ENCODE results near the gene DTNB.
"Not testable (repeated sequence)": the region's sequence is repeated elsewhere in the genome, so short reads cannot be mapped to it uniquely, and the experiment has no call there.

DTNB gene

DNA sequence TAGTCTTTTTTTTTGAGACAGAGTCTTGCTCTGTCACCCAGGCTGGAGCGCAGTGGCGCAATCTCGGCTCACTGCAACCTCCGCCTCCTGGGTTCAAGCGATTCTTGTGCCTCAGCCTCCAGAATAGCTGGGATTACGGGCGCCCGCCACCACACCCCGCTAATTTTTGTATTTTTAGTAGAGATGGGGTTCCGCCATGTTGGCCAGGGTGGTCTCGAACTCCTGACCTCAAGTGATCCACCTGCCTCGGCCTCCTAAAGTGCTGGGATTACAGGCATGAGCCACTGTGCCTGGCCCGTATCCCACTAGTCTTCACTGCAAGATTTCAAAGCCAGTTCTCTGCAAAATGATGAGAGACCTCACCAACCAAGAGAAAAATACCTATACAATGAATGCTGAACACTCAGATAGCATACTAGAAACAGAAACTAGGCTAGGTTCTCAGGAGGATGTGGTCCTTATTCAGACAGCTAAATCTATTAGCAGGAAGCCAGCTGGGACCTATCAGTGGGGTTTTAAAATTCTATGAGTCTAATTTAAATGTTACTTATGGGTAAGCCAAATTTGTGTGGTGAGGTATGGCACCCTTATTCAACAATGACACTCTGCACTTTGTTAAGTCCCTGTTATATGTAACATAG lies 270.1 kb downstream of the DTNB start:
- H3K27ac ChIP-seq (ENCODE audit: low read depth, low read length); H3K36me3 ChIP-seq (ENCODE audit: insufficient read depth, low read length); H3K4me1 ChIP-seq (ENCODE audit: insufficient read depth, low read length): not testable (repeated sequence)

DNA sequence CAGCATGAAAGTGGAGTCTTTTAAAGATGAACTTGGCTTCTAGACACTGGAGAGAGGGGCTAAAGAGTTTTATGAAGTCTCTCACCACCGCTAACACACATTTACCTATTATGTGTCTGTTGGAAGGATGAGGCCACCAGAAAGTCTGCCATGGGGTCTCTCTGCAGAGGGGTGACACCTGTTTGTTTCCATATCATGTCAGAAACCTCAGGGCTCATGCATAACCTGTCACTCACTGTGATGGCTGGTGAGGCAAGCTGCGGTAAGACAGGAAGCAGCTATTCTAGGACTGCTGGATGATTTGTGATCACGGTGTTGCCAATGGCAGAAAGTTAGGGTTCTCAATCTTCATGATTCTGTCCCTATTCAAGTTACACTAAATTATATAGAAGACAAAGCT lies 270.9 kb downstream of the DTNB start:
- Histone ChIP-seq H3K9me3 (ENCODE audit: insufficient read depth, low read depth, low read length) (no peaks in the 10 kb centered on the region), H3K4me3 (ENCODE audit: low read length) (no peak overlapping the region), H3K27ac (ENCODE audit: low read depth, low read length) (no peak overlapping the region), H3K36me3 (ENCODE audit: insufficient read depth, low read length) (no peaks in the 10 kb centered on the region), H3K9ac (ENCODE audit: low read depth, low read length) (no peak overlapping the region), H3K4me1 (ENCODE audit: insufficient read depth, low read length) (peaks cover 6% of the 10 kb centered on the region; the same call in 1 of the 2 replicates), H3K27me3 (ENCODE audit: insufficient read depth, low read length) (no peaks in the 10 kb centered on the region)
- 94% methylated on average over 2 of the region's 3 CpGs for WGBS

More for the DNA sequence above, 270.1 kb downstream of the DTNB start:
- not testable (repeated sequence) for H3K4me3 ChIP-seq (ENCODE audit: low read length); H3K9me3 ChIP-seq (ENCODE audit: insufficient read depth, low read depth, low read length); H3K27me3 ChIP-seq (ENCODE audit: insufficient read depth, low read length); H3K9ac ChIP-seq (ENCODE audit: low read depth, low read length)
- 98% methylated on average over 13 of the region's 13 CpGs for WGBS

DNA sequence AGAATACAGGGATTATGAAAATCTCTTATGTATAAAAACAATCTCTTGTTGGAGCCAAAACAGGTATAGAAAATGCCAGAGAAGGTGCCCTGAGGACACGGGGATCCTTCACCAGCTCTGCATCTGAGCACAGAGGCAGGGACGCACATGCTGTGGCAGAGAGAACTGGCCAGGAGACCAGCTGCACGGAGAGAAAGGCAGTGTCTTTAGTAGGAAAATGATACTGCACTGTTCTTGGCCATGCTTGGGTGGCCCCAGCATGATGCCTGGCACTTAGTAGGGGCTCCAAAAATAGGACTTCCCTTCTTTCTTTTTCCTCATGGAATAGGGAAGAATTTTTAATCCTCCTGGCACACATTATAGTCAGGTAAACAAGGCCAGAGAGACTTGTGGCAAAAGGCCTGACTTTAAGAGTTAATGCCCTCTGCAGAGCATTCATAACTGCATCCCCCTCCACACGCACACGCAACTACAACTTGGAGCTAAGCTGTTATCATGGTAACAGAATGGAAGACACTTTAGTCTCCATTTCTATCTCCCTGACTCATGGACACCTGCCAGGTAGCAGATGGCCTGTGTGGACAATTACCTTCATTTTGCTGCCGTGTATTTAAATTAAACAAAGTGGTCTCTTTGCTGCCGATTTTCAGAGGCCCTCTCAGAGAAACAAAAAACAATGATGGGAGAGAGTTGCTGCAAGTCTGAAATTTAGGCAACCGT lies 271.9 kb downstream of the DTNB start:
- Histone ChIP-seq H3K4me3 (ENCODE audit: low read length) (no peak overlapping the region), H3K27ac (ENCODE audit: low read depth, low read length) (no peak overlapping the region), H3K9me3 (ENCODE audit: insufficient read depth, low read depth, low read length) (no peaks in the 10 kb centered on the region), H3K9ac (ENCODE audit: low read depth, low read length) (no peak overlapping the region), H3K27me3 (ENCODE audit: insufficient read depth, low read length) (no peaks in the 10 kb centered on the region), H3K36me3 (ENCODE audit: insufficient read depth, low read length) (no peaks in the 10 kb centered on the region), H3K4me1 (ENCODE audit: insufficient read depth, low read length) (peaks cover 6% of the 10 kb centered on the region; the same call in 1 of the 2 replicates)
- WGBS: 94% methylated on average over 8 of the region's 8 CpGs

DNA sequence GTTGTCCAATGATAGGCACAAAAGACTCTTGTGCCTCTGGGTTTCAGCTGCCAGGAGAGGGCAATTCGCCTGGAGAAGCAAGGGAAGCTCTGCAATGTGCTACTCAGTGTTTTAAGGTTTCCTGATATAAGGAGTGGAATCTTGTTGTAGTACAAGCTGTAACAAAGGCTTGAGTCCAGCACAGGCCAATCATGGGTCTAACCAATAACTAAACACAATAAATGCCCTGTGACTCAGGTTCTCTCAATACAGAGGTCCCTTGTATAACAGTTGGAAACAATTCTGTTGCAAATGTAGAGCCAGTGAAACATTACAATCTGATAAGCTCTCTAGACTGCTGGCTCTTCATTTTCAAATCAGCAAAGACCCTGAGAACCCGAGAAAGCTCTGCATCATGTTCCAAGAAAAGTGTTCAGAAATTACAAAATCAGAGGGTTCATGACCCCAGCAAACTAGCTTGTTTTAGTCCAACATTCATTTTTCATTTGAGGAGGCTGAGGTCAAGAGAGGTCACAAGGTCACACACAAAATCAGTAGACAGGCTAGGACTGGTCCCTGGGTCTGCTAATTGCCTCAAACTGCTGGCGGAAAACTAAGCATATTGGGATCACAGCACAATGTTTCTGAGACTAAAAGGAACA lies 272.7 kb downstream of the DTNB start:
- Histone ChIP-seq H3K36me3 (ENCODE audit: insufficient read depth, low read length) (no peaks in the 10 kb centered on the region), H3K4me1 (ENCODE audit: insufficient read depth, low read length) (peaks cover 6% of the 10 kb centered on the region; the same call in 1 of the 2 replicates), H3K9ac (ENCODE audit: low read depth, low read length) (no peak overlapping the region), H3K27me3 (ENCODE audit: insufficient read depth, low read length) (no peaks in the 10 kb centered on the region), H3K9me3 (ENCODE audit: insufficient read depth, low read depth, low read length) (no peaks in the 10 kb centered on the region), H3K4me3 (ENCODE audit: low read length) (no peak overlapping the region), H3K27ac (ENCODE audit: low read depth, low read length) (no peak overlapping the region)
- WGBS: 77% methylated on average over 3 of the region's 3 CpGs

DNA sequence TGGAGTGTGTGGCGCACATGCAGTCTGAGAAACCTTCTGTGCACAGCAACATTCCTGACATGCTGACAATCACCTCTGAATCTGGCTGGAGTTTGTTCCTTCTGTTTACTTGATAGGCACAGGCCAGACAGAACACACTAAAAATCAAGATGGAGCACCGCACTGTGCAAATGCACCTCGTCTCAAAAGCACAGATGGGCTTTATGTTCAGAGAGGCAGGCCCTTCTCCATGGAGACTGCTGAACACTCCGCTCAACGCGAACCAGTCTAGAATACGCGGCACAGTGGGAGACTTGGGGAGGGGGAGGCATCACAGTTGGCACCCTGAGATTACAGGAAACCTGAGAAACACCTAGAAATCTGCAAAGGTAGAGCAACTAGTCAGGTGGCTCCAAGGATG lies 273.2 kb downstream of the DTNB start:
- Histone ChIP-seq H3K4me1 (ENCODE audit: insufficient read depth, low read length) (peaks cover 6% of the 10 kb centered on the region; the same call in 1 of the 2 replicates), H3K27ac (ENCODE audit: low read depth, low read length) (no peak overlapping the region), H3K27me3 (ENCODE audit: insufficient read depth, low read length) (no peaks in the 10 kb centered on the region), H3K4me3 (ENCODE audit: low read length) (no peak overlapping the region), H3K9ac (ENCODE audit: low read depth, low read length) (no peak overlapping the region), H3K9me3 (ENCODE audit: insufficient read depth, low read depth, low read length) (no peaks in the 10 kb centered on the region), H3K36me3 (ENCODE audit: insufficient read depth, low read length) (no peaks in the 10 kb centered on the region)
- WGBS: 94% methylated on average over 8 of the region's 8 CpGs

DNA sequence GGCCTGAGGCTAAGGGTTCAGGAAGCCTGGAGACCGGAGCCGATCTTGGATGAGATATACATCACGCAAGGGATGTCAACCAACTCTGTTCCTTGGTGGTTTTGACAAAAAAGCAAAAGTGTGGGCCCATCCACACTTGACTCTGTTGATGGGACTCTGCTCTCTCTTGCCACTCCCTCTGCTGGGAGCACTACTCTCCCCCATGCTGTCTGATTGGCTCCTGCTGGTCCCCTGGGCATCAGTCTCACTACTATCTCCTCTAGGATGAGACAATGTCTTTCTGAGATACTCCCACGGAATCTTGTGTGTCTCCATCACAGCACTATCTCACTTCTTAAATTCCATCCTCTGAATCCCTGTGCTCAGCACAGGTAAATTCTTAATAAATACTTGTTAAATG lies 274.8 kb downstream of the DTNB start:
- no peak overlapping the region for H3K27ac ChIP-seq (ENCODE audit: low read depth, low read length)
- H3K9me3 ChIP-seq (ENCODE audit: insufficient read depth, low read depth, low read length): no peaks in the 10 kb centered on the region
- H3K9ac ChIP-seq (ENCODE audit: low read depth, low read length): no peak overlapping the region
- no peaks in the 10 kb centered on the region for H3K36me3 ChIP-seq (ENCODE audit: insufficient read depth, low read length)
- no peaks in the 10 kb centered on the region for H3K27me3 ChIP-seq (ENCODE audit: insufficient read depth, low read length)
- 95% methylated on average over 4 of the region's 4 CpGs for WGBS
- no peak overlapping the region for H3K4me3 ChIP-seq (ENCODE audit: low read length)
- H3K4me1 ChIP-seq (ENCODE audit: insufficient read depth, low read length): peaks cover 6% of the 10 kb centered on the region; the same call in 1 of the 2 replicates

DNA sequence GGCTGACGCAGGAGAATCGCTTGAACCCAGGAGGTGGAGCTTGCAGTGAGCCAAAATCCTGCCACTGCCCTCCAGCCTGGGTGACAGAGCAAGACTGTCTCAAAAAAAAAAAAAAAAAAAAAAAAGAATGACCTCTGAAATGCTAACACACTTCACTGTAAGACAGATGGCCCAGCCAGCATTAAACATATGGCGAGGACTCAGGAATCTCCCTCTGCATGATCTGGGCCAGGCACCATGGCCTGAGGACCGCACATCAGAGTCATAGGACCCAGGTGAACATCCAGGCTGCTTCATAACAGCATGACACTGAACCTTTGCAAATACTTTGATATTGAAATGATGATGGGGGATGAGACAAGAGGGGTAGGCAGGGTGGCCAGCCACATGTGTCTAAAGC lies 275.6 kb downstream of the DTNB start:
- Histone ChIP-seq H3K4me1 (ENCODE audit: insufficient read depth, low read length) (peaks cover 6% of the 10 kb centered on the region; the same call in 1 of the 2 replicates), H3K36me3 (ENCODE audit: insufficient read depth, low read length) (no peaks in the 10 kb centered on the region), H3K27me3 (ENCODE audit: insufficient read depth, low read length) (no peaks in the 10 kb centered on the region), H3K9ac (ENCODE audit: low read depth, low read length) (no peak overlapping the region), H3K27ac (ENCODE audit: low read depth, low read length) (no peak overlapping the region), H3K9me3 (ENCODE audit: insufficient read depth, low read depth, low read length) (no peaks in the 10 kb centered on the region), H3K4me3 (ENCODE audit: low read length) (no peak overlapping the region)
- WGBS: 93% methylated on average over 4 of the region's 4 CpGs

DNA sequence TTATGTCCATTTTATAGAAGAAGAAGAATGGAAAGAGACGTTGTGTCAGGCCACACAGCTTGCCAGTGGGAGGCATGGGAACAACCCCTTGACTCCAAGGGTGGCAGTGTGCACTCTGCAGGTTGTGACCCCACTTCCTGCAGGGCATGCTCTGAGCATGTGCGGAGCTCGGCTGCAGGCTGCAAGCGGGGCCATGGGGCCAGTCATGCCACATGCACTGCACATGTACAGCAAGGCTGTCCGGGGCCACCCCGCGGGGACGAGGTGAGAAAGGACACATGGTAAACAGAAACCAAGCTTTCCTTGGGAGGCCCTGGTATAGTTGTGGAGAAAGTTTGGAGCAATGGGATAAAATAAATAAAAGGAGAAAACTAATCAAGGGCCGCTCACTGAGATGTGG lies 284.2 kb downstream of the DTNB start:
- H3K9me3 ChIP-seq (ENCODE audit: insufficient read depth, low read depth, low read length): no peaks in the 10 kb centered on the region
- WGBS: 96% methylated on average over 9 of the region's 9 CpGs
- no peak overlapping the region for H3K4me3 ChIP-seq (ENCODE audit: low read length)
- no peak overlapping the region for H3K27ac ChIP-seq (ENCODE audit: low read depth, low read length)
- H3K27me3 ChIP-seq (ENCODE audit: insufficient read depth, low read length): no peaks in the 10 kb centered on the region
- no peak overlapping the region for H3K9ac ChIP-seq (ENCODE audit: low read depth, low read length)
- 0 out of 2 replicates have a peak, but pooled peaks cover 3% of the 10 kb centered on the region for H3K4me1 ChIP-seq (ENCODE audit: insufficient read depth, low read length)
- no peaks in the 10 kb centered on the region; the same call in 1 of the 2 replicates for H3K36me3 ChIP-seq (ENCODE audit: insufficient read depth, low read length)

DNA sequence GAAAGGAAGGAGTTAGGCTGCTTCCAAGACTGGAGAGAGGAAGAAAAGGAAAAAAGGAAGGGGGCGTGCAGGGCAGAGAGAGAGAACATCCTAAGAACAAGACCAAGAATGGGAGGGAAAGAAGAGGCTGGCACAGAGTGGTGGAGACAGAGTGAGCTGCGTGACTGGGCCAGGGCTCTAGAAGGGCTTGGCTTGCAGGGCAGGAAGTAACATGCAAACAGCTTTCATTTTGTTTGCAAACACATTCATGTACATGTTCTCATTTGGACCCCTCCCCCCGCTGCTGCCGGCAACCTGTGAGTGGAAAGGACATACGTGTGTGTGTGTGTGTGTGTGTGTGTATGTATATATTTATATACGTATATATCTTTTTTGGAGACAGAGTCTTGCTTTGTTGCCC lies 284.9 kb downstream of the DTNB start:
- Histone ChIP-seq H3K36me3 (ENCODE audit: insufficient read depth, low read length) (no peaks in the 10 kb centered on the region; the same call in 1 of the 2 replicates), H3K27ac (ENCODE audit: low read depth, low read length) (no peak overlapping the region), H3K27me3 (ENCODE audit: insufficient read depth, low read length) (no peaks in the 10 kb centered on the region), H3K4me1 (ENCODE audit: insufficient read depth, low read length) (0 out of 2 replicates have a peak, but pooled peaks cover 3% of the 10 kb centered on the region), H3K4me3 (ENCODE audit: low read length) (no peak overlapping the region), H3K9ac (ENCODE audit: low read depth, low read length) (no peak overlapping the region), H3K9me3 (ENCODE audit: insufficient read depth, low read depth, low read length) (no peaks in the 10 kb centered on the region)
- WGBS: 91% methylated on average over 6 of the region's 6 CpGs

DNA sequence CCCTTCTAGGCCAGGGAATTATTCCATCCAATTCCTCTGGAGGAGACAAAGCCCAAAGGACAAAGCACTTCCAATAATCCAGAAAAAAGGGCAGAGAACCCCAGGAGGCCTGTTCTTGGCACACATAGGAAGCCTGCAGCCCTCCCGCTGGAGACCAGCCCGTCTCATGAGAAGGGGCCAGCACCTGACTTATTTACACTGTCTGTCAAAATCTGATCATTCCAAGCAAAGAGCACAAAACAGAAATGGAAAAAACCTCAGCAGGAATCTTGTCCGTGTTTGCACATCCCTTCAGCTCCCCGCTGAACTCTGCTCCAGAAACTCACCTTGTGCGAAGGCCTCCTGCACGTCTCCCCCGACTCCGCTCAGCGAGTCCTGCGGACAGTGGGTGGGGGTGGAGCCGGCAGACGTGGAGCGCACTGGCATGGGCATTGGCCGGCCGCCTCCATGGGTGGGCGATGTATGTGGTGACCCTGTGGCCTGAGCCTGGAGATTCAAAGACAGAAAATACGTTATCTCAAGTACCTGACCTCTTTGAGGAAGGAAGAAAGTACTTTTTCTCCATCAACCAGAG lies 285.4 kb downstream of the DTNB start:
- Histone ChIP-seq H3K36me3 (ENCODE audit: insufficient read depth, low read length) (no peaks in the 10 kb centered on the region; the same call in 1 of the 2 replicates), H3K9me3 (ENCODE audit: insufficient read depth, low read depth, low read length) (no peaks in the 10 kb centered on the region), H3K4me3 (ENCODE audit: low read length) (no peak overlapping the region), H3K27ac (ENCODE audit: low read depth, low read length) (no peak overlapping the region), H3K4me1 (ENCODE audit: insufficient read depth, low read length) (0 out of 2 replicates have a peak, but pooled peaks cover 3% of the 10 kb centered on the region), H3K27me3 (ENCODE audit: insufficient read depth, low read length) (no peaks in the 10 kb centered on the region), H3K9ac (ENCODE audit: low read depth, low read length) (no peak overlapping the region)
- WGBS: 88% methylated on average over 17 of the region's 17 CpGs

Measured in HUES64 (cell line).